NCI-H146 (cell line): Measurements from ENCODE around the gene UBAC2.
"Not testable (repeated sequence)": the region's sequence is repeated elsewhere in the genome, so short reads cannot be mapped to it uniquely, and the experiment has no call there.

Experiments
- DNase-seq: peaks from one replicate; lab custom pipeline; 2025; lab: John Stamatoyannopoulos, UW

The UBAC2 gene

GRCh38 chr13:99249178-99249577 lies 48.5 kb downstream of the UBAC2 start:
- not testable (repeated sequence) for DNase-seq

DNA sequence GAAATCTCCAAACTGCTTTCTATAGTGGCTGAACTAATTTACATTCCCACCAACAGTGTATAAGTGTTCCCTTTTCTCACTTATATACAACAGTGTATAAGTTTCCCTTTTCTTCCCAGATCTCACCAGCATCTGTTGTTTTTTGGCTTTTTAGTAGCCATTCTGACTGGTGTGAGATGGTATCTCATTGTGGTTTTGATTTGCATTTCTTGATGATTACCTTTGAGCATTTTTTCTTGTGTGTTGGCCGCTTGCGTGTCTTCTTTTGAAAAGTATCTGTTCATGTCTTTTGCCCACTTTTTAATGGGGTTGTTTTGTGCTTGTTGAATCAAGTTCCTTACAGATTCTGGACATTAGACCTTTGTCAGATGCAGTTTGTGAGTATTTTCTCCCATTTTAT lies 49.0 kb downstream of the UBAC2 start:
- not testable (repeated sequence) for DNase-seq

DNA sequence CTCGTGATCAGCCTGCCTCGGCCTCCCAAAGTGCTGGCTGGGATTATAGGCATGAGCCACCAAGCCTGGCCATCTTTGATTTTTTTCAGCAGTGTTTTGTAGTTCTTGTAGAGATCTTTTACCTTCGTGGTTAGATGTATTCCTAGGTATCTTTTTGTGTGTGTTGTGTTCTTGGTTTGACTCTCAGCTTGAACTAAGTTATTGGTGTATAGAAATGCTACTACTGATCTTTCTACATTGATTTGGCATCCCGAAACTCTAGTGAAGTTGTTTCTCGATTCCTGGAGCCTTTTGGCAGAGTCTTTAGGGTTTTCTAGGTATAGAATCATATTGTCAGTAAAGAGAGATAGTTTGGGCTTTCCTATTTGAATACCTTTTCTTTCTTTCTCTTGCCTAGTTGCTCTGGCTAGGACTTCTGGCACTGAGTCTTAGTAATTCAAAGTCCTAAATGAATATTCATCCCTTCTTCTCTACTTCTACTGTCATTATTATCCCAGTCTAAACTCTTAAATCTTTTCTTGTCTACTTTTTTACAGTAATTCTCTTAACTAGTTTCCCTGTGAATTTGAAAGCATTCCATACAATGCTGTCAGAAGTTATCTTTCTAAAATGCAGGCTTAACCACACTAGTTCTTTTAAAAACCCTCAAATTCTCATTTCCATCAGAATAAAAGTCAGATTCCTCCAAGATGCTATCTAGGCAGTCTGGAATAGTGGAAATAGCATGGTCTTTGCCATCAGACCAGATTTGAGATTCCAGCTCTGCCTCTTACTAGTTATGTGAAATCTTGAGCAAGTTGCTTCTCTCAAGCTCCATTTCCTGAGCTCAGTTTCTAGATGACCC lies 50.5 kb downstream of the UBAC2 start:
- no peak for DNase-seq

GRCh38 chr13:99251921-99252320 lies 51.3 kb downstream of the UBAC2 start:
- DNase-seq = no peak

DNA sequence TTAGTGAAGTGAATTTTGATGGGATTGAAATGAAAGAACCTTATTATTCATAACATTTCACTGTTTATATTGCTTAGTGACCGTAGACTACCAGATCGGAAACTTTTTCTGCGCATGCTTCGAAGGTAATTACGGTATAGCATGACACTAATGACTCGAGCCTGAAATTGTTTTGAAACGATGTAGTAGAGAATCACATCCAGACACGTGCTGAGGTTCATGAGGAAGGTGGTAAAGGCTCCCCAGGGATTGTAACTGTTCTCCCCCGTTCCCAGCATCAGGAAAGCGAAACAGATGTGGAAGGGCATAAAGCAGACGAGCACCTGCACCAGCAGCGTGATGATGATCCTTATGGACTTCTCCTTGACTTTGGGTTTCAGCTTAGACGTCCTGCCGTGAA lies 54.2 kb downstream of the UBAC2 start:
- DNase-seq = no peak

DNA sequence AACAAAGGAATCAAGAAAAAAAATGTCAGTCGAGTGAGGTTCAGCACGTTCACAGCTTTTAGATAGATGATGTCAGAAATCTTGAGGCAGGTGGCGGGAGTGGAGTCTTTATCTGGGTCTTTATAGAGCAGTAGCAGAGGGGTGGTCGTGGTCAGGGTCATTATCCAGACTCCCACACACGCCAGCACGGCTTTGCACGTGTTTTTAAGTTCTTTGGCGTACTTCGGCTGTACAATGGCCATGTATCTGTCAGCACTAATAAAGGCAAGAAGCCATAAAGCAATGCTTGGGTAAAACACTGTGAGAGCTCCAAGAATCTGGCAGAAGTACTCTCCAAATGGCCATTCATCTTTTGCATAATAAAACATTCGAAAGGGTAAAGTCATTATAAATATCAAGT lies 54.6 kb downstream of the UBAC2 start:
- no peak for DNase-seq

GRCh38 chr13:99256283-99256682 lies 55.6 kb downstream of the UBAC2 start:
- DNase-seq = no peak

GRCh38 chr13:99256709-99257108 lies 56.1 kb downstream of the UBAC2 start:
- no peak for DNase-seq

DNA sequence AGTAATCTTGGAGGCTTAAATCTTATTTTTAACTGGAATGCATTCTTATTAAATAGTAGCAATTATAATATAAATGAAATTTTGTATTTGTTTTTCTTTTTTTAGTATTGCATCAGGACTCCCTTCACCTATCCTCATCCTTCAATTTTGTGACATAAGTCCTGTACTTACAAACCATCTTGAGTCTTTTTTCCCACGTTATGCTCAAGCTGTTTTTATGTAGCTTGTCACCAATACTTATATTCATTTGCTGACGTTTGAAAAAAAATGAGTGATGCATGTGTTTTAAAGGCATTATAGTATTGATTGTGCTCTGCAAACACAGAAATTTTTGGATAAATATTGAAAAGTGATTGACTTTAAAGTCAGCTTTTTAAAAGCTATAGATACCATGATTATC lies 56.6 kb downstream of the UBAC2 start:
- DNase-seq = no peak

DNA sequence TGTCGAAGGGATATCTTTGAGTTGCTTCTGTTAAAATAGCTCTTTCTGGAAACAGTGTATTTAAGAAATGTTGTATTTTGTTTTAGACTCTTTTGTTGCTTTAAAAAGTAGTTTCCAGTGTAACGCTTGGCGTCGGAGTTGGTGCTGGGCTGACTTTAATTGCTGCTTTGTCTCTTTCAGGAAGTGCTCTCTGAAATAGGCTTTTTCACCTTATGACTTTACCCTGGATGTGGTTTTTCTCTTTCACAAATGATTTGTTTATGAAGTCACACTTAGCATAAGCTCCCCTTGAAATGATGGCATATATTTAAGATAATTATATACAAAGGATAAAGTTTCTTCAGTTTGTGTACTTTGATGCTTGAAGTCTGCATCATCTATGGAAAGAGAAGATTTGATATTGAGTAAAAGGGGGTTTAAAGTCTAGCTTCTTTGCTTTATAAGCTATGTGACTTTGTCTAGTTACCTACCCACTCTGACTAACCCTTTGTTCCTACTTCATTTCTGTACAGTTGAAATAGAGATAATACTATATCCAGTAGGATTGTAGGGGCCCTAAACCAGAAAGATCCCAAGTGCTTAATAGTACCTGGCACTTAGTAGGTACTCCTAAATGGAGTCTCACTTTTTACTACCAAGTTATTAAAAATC lies 57.7 kb downstream of the UBAC2 start, which contains the start of gene GPR18:
GPR18 (minus strand) TSS at position 170 of the 651 bp plus-strand sequence. CDS start 2,507 bp downstream, outside the sequence.
- DNase-seq = no peak

- no peak for DNase-seq
Observed at GRCh38 chr13:99258946-99259345, 58.3 kb downstream of the UBAC2 start.

GRCh38 chr13:99260216-99260615 lies 59.6 kb downstream of the UBAC2 start:
- no peak for DNase-seq

DNA sequence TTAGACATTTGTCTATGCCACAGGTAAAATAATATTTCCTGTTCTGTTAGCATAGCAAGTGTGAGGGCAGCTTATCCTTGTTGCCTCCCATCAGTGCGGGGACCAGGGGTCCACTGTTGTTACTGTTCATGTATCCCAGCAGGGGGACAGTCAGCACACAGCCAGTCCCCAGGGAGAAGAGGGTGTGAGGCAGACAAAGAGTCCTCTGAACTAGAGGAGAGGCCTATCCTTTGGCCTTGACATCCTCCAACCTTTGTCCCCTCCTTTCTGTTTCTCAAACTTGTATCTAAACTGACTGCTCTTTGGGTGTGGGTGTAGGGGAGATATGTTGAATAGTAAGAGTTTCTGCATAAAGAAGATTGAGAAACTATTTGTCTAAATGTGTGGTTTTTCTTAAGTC lies 60.4 kb downstream of the UBAC2 start:
- DNase-seq = no peak

DNA sequence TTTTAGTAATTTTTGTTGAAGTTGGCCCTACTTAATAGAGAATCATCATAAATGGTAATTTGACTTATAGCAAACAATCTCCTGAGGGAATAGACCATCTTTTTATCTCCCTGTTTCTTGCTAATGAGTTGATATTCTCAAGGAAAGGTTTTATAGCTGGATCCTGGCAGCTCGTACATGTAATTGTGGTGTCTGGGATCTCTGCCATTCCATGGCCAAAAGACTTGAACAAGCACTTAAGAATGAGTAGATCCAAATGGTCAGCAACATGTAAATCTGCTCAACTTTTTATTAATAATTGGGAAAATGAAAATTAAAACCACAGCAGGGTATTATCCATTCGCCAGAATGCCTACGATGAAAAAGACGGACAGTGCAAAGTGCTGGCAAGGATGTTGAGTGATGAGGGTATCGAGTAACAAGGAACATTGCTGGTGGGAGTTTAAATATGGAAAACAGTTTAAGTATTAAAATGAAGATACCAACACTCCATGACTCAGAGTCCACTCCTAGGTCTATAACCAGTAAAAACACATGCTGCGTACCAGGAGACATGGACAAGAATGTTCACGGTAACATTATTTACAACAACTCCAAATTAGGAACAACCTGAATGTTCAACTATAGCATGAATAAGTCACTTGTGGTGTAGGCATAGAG lies 62.6 kb downstream of the UBAC2 start:
- DNase-seq = no peak

- no peak for DNase-seq
Observed at GRCh38 chr13:99264051-99264450, 63.4 kb downstream of the UBAC2 start.

DNA sequence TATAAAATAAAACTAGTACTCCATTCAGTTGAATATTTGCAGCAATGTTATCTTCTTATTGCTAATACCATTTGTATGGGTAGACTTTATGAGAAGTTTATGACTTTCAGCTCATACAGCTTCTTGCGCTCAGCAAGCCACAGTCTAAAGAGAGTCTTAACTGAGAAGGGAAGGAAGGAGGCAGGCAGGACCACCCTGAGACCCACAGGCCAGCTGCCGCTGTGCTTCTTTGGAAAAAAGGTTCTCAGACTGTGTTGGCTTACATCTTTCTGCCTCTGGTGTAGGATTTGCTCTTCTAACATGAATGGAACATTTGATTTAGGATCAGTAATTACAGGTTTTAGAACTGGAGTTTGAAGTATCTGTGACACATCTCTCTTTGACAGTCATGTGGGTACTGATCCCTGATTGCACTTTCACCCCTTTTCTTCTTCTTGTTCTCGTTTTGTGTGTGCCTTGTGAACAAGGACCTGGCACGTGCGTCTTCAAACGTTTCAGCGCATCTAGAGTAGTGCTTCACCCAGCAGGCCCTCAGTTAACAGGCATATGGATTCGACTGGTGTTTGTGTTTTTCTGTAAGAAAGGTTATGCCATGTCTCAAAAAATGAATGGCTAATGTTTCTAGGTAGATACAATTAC lies 64.6 kb downstream of the UBAC2 start:
- no peak for DNase-seq

GRCh38 chr13:99265821-99266426 lies 65.3 kb downstream of the UBAC2 start:
- DNase-seq = peak; percentile 53

GRCh38 chr13:99266827-99267226 lies 66.2 kb downstream of the UBAC2 start:
- no peak for DNase-seq

DNA sequence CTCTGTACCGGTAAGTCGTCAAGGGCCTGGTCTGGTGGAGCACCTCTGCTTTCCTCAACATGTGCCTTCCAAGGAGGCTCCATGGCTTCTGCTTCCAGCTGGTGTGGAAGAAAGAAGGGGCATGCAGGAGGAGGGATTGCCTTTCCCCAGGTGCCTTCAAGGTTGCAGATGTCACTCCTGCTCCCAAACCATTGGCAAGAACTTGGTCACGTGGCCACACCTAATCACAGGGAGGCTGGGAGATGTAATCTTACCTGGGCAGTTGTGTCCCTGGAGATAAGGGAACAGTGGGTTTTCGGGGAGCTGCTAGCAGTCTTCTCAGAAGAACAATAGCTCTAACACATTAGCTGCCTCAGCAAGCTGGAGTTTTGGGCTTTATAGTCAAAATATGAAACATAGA lies 67.3 kb downstream of the UBAC2 start:
- no peak for DNase-seq

DNA sequence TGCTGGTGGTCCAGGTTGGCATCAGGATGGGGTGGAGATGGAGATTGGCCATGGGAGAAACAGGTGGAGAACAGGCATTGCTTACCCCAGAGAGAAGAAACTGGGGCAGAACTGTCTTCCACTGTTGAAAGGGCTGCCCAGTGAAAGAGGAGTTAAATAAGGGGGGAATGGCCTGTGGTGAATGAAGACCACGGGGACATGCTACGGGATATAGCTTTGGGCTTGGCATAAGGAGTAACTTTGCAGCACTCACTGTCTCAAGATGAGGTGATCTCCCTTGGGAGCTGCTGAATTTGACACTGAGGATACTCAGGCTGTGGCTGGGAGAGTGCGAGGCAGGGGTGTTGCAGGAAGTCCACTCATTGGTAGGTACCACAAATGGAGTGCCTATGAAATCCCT lies 68.2 kb downstream of the UBAC2 start:
- DNase-seq = no peak

DNA sequence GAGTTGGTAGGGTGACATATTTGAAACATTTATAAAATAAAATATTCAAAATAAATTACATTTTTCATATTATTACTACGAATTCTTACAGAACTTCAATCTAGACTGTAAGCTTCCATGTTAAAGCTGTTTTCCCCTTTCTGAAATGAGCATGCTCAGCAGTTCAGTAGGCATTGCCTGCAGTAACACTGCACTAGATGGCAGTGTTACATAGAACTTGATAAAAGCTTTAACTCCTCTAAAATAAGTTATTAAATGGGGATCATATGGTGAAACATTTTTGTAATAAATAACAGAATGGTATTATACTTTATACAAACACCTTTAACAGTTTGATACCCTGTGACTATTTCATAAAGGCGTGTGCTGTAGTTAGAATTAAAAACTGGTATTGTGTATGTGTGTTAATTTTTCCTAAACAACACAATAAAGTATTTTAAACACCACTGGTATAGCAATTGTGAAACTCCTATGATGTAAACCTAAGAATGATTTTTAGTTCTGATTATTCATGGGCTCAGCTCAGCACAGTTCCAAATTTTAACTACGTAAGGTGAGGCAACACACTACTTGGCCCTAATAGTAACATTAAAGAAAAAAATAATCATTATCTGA lies 69.1 kb downstream of the UBAC2 start:
- peak; percentile 16 for DNase-seq

- no peak for DNase-seq
Observed at GRCh38 chr13:99270518-99270917, 69.9 kb downstream of the UBAC2 start.
